Stimulated activated memory B cell treated with anti-CD40 and anti-IgM and Interleukin-4, amounts not matched to agents 10 μg/mL and 1 μg/mL and 100 μg/mL, for 72 hours (primary cell): ENCODE data around the gene ZNRF4.
"Not testable (repeated sequence)": the region's sequence is repeated elsewhere in the genome, so short reads cannot be mapped to it uniquely, and the experiment has no call there.

Experiments used
- ATAC-seq: fragments of 150-1000 bp; cut with Tn5 transposase; 2 replicates; pipeline ENCODE4 v1.10.0; 2021
- H3K27ac Mint-ChIP-seq: one replicate; pipeline ENCODE4 v1.8.0; 2022; ENCODE audit warnings: mild to moderate bottlenecking, mixed read lengths
- H3K27me3 Mint-ChIP-seq: one replicate; pipeline ENCODE4 v1.8.0; 2022; ENCODE audit warnings: mixed read lengths
- H3K36me3 Mint-ChIP-seq: one replicate; pipeline ENCODE4 v1.8.0; 2022; ENCODE audit warnings: mixed read lengths
- H3K4me1 Mint-ChIP-seq: one replicate; pipeline ENCODE4 v1.8.0; 2022; ENCODE audit warnings: mixed read lengths
- H3K4me3 Mint-ChIP-seq: one replicate; pipeline ENCODE4 v1.8.0; 2022; ENCODE audit warnings: mild to moderate bottlenecking, moderate library complexity, mixed read lengths
- H3K9me3 Mint-ChIP-seq: one replicate; pipeline ENCODE4 v1.8.0; 2022; ENCODE audit warnings: mixed read lengths

The ZNRF4 gene, protein sequence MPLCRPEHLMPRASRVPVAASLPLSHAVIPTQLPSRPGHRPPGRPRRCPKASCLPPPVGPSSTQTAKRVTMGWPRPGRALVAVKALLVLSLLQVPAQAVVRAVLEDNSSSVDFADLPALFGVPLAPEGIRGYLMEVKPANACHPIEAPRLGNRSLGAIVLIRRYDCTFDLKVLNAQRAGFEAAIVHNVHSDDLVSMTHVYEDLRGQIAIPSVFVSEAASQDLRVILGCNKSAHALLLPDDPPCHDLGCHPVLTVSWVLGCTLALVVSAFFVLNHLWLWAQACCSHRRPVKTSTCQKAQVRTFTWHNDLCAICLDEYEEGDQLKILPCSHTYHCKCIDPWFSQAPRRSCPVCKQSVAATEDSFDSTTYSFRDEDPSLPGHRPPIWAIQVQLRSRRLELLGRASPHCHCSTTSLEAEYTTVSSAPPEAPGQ

DNA sequence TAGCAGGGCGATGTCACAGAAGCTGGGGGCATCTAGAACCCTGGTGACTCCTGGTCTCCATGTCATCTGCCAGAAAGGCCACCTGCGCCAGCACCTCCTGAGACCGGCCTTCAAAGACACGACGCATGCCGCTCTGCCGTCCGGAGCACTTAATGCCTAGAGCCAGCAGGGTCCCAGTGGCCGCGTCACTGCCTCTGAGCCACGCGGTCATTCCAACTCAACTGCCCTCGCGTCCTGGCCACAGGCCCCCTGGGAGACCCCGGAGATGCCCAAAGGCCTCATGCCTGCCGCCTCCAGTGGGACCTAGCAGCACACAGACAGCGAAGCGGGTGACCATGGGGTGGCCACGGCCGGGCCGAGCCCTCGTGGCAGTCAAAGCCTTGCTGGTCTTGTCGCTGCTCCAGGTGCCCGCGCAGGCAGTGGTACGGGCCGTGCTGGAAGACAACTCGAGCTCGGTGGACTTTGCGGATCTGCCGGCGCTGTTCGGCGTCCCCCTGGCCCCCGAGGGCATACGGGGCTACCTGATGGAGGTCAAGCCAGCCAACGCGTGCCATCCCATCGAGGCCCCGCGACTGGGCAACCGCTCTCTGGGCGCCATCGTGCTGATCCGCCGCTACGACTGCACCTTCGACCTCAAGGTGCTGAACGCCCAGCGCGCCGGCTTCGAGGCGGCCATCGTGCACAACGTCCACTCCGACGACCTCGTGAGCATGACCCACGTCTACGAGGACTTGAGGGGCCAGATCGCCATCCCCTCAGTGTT lies at the start of gene ZNRF4:
Gene ZNRF4, plus strand, starts transcription at position 51 of the 763 bp plus-strand sequence. Its CDS starts 75 bp downstream, at position 126.
- H3K27ac Mint-ChIP-seq: no peak within 1 kb of the TSS
- H3K9me3 Mint-ChIP-seq: peaks cover 9% of the 10 kb centered on the region
- ATAC-seq: no peak
- H3K27me3 Mint-ChIP-seq: peaks cover 20% of the 10 kb centered on the region
- H3K4me1 Mint-ChIP-seq: no peaks in the 10 kb centered on the region
- H3K36me3 Mint-ChIP-seq: no peaks in the 10 kb centered on the region
- H3K4me3 Mint-ChIP-seq: no peak within 1 kb of the TSS

DNA sequence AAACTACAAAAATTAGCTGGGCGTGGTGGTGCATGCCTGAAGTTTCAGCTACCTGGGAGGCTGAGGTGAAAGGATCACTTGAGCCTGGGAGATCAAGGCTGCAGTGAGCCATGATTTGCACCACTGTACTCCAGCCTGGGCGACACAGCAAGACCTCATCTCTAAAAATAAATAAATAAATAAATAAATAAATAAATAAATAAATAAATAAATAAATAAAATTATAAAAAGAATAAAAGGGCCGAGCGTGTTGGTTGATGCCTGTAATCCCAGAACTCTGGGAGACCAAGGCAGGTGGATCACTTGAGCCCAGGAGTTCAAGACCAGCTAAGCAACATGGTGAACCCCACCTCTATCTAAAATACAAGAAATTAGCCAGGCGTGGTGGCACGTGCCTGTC lies 49.0 kb upstream of the ZNRF4 start:
- Mint-ChIP-seq H3K27me3 (peaks cover 20% of the 10 kb centered on the region), H3K9me3 (peaks cover 28% of the 10 kb centered on the region)
- H3K4me3 Mint-ChIP-seq, H3K4me1 Mint-ChIP-seq, H3K27ac Mint-ChIP-seq, ATAC-seq, H3K36me3 Mint-ChIP-seq: not testable (repeated sequence)

DNA sequence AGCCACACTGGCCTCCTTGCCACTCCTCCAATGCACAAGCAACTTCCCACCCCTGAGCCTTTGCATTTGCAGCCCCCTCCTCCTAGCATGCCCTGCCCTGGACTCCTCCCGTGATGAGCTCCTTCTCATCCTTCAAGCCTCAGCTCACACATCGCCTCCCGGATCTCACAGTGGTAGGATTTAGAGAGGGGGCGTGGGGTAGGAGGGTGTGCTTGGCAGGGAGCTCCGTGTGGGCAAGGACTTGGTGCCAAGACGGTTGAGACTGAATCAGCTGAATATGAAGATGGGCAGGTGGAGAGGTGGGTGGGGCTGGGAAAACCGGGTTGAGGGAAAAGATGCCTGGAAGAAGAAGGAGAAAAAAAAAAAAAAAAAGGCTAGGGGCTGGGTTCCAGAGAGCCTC lies 48.4 kb upstream of the ZNRF4 start:
- Mint-ChIP-seq H3K4me1 (no peaks in the 10 kb centered on the region), H3K27ac (no peak overlapping the region), H3K4me3 (no peak overlapping the region), H3K27me3 (peaks cover 20% of the 10 kb centered on the region), H3K9me3 (peaks cover 25% of the 10 kb centered on the region), H3K36me3 (no peaks in the 10 kb centered on the region)
- ATAC-seq: no peak

DNA sequence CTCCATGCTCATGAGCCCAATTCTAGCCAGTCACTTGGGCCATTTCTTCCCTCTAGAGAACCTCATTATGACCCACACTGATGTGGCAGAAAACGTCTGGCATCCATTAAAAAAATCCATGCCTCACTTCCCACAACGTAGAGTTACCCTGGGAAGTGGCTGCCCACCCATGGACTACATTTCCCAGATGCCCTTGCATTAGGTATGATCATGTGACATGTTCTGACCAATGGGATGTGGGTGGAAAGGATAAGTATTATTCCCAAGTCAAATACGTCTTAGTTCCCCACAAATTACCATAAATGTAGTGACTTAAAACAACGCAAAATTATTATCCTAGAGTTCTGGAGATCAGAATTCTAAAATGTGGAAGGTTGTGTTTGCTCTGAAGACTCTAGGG lies 47.9 kb upstream of the ZNRF4 start:
- no peak overlapping the region for H3K4me3 Mint-ChIP-seq
- H3K27me3 Mint-ChIP-seq: peaks cover 20% of the 10 kb centered on the region
- no peak overlapping the region for H3K27ac Mint-ChIP-seq
- H3K4me1 Mint-ChIP-seq: no peaks in the 10 kb centered on the region
- H3K9me3 Mint-ChIP-seq: peaks cover 25% of the 10 kb centered on the region
- no peaks in the 10 kb centered on the region for H3K36me3 Mint-ChIP-seq
- ATAC-seq: no peak

DNA sequence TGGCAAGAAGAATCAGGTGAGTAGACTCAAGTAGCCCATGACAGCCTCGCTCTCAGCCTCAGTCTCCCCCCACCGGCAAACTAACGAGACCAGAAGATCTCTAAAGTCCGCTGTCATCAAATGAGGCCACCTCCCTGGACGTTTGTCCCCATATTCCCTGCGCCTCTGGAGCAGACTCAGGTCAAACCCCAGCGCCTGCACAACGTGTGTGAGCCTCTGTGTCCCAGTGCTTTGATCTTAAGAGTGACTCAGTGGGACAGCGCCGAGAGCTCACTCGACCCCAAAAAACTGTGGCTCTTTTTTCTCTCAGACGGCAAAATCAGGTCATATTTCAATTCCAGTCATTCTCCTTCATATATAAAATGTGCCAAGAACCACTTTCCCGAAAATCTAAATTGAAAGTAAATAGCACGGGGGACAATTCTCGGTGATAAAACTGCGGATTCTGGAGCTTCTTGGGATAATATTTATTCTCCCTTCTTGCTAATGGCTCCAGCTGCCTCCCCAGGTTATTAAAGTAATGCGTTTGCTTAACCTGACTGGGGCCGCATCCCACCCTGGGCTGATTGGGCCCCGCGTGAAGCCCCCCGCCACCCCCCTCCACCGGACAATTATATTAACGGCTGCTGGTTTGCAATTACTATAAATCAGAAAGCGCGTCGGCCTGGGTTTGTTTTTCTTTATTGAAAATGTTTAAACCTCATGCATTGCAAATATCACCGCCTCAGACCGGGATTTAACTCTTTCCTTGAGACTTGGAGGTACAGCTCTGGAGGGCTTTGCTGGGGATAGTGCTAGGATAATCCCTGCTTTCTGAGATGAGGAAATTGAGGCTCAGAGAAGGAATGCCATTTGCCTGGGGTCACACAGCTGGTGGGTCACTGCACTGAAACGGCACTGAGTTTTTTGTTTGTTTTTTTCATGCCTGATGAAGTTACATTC lies 37.5 kb upstream of the ZNRF4 start:
- no peak overlapping the region for H3K4me3 Mint-ChIP-seq
- H3K9me3 Mint-ChIP-seq: no peaks in the 10 kb centered on the region
- H3K27ac Mint-ChIP-seq: no peak overlapping the region
- ATAC-seq: no peak
- H3K36me3 Mint-ChIP-seq: no peaks in the 10 kb centered on the region
- H3K4me1 Mint-ChIP-seq: no peaks in the 10 kb centered on the region
- H3K27me3 Mint-ChIP-seq: peaks cover 49% of the 10 kb centered on the region

DNA sequence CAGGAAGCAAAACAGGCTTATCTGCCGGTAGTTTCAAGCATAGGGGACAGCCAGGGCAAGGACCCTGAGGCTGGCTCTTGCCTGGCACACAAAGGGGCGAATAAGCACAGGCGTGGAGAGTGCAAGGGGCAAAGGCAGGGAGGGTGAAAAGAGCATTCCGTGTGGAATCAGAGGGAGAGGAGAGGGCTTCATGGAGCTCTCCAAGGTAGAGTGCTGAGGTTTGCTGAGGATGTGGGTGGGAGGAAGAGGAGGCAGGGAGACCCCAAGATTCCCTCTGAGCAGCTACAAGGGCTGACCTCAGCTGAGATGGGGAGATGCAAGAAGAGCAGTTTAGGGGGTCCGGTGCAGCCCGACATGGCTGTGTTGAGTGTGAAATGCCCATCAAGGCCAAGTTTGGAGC lies 36.5 kb upstream of the ZNRF4 start:
- peaks cover 3% of the 10 kb centered on the region for H3K36me3 Mint-ChIP-seq
- H3K4me1 Mint-ChIP-seq: no peaks in the 10 kb centered on the region
- peaks cover 53% of the 10 kb centered on the region for H3K27me3 Mint-ChIP-seq
- H3K4me3 Mint-ChIP-seq: no peak overlapping the region
- ATAC-seq: no peak
- H3K9me3 Mint-ChIP-seq: peaks cover 4% of the 10 kb centered on the region
- H3K27ac Mint-ChIP-seq: no peak overlapping the region

DNA sequence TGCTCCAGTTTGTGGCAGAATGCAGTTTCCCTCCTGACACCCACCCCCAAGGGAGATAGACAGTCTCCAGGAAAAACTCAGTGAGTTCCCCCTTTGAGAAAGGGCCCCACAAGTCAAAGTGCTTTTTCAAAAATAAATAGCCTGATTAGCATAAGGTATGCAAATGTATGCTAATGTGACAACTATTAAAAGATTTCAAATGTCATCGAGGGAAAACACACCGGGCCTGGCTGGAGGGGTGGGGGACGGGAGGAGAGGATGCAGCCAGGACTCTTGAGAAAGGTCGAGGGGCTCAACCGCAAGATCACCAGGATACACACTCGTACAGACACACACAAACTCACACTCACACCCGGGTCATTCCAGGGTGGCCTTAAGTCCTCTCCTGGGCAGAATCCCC lies 34.3 kb upstream of the ZNRF4 start:
- no peaks in the 10 kb centered on the region for H3K4me1 Mint-ChIP-seq
- no peak for ATAC-seq
- peaks cover 67% of the 10 kb centered on the region for H3K27me3 Mint-ChIP-seq

DNA sequence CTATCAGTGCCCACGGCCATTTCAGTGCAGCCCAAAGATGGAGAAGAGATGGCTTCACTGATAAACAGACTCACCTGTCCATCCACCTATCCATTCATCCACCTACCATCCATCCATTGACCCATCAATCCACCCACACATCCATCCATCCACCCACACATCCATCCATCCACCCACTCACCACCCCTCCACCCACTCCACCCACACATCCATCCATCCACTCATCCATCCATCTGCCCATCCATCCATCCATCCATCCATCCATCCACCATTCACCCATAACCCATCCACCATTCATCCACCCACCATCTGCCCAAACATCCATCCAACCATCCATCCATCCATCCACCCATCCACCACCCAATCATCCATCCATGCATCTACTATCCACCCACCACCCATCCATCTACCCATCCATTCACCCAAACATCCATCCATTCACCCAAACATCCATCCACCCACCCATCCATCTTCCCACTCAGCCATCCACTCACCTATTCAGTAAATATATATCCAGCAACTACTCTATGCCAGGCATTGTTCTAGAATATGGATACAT lies 31.6 kb upstream of the ZNRF4 start:
- no peak overlapping the region for H3K4me3 Mint-ChIP-seq
- peaks cover 8% of the 10 kb centered on the region for H3K36me3 Mint-ChIP-seq
- H3K27ac Mint-ChIP-seq: no peak overlapping the region
- H3K27me3 Mint-ChIP-seq: peaks cover 63% of the 10 kb centered on the region
- ATAC-seq: no peak
- H3K4me1 Mint-ChIP-seq: no peaks in the 10 kb centered on the region
- H3K9me3 Mint-ChIP-seq: peaks cover 8% of the 10 kb centered on the region

More for the DNA sequence above, 34.3 kb upstream of the ZNRF4 start:
- Mint-ChIP-seq H3K36me3 (peaks cover 8% of the 10 kb centered on the region), H3K27ac (no peak overlapping the region), H3K4me3 (no peak overlapping the region), H3K9me3 (peaks cover 8% of the 10 kb centered on the region)

DNA sequence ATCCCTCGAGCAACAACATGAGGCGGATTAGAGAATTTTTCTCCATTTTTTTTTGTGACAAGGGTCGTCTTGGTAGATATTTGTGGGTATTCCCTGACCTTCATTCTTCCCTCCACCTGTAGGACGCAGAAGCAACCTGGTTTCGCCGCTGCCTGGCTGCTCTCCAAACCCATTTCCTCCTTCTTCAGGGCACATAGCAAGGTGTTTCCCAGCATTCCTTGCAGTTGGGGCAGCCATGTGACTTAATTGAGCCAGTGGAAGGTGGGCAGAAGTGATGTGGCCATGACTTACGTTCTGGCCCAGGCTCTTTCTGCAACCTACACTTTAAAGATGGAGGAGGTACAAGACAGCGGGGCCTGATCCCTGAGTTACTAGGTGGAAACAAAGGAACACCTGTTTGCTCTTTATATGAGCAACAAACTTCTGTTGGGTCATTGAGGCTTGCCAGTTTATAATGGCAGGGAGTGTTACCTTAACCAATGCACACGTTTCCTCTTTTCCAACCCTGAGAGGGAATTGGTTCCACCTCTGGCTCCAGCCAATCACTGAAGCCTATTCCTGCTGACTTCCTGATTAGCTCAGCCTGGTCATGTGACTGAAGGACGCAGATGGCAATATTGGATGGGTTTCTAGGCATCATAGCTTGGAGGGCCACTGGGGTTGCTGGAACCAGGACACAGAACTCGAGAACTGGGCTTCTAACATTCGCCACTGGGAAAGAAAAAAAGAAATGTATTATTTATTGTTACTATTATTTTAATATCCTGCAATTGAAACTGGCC lies 30.8 kb upstream of the ZNRF4 start:
- peaks cover 56% of the 10 kb centered on the region for H3K27me3 Mint-ChIP-seq
- peaks cover 8% of the 10 kb centered on the region for H3K36me3 Mint-ChIP-seq
- H3K4me3 Mint-ChIP-seq: no peak overlapping the region
- H3K9me3 Mint-ChIP-seq: peaks cover 8% of the 10 kb centered on the region
- no peaks in the 10 kb centered on the region for H3K4me1 Mint-ChIP-seq
- ATAC-seq: no peak
- no peak overlapping the region for H3K27ac Mint-ChIP-seq

DNA sequence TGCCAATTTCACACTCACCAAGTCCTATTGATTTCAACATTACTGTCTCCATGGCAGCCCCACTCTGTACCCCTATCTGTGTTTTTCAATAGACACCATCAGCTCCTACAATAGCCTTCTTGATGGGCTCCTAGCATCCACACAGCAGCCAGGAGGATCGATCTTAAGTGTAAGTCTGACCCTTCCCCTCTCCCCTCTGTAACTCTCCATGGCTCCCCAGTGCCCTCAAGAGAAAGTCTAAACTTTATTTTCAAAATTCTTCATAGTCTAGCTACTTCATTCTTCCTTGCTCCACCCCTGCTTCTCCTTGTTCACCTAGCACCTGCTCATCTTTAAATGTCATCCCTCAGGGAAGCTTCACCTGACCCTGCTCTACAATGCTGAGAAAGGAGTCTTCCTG lies 30.0 kb upstream of the ZNRF4 start:
- Mint-ChIP-seq H3K27me3 (peaks cover 48% of the 10 kb centered on the region), H3K4me1 (no peaks in the 10 kb centered on the region), H3K27ac (no peak overlapping the region), H3K4me3 (no peak overlapping the region), H3K9me3 (peaks cover 8% of the 10 kb centered on the region), H3K36me3 (peaks cover 8% of the 10 kb centered on the region)
- no peak for ATAC-seq

DNA sequence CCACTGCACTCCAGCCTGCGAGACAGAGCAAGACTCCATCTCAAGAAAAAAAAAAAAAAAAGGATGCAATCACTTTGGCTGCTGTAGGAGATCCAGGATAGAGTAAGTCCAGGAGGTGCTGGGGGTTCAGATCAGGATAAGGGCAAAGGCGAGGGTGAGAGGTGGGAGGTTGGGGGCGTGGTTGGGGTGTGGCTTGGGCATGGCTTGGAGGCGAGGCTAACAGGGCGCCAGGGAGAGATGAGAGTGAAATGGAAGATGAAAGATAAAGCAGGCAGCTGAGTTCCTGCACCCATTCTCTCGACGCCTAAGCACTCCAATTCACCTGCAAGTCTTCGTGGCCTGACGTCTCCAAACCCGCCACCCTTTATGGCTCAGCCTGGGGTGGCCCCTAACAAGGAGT lies 25.0 kb upstream of the ZNRF4 start:
- Mint-ChIP-seq H3K4me3 (no peak overlapping the region), H3K9me3 (peaks cover 3% of the 10 kb centered on the region), H3K4me1 (no peaks in the 10 kb centered on the region), H3K27me3 (peaks cover 33% of the 10 kb centered on the region), H3K27ac (no peak overlapping the region), H3K36me3 (no peaks in the 10 kb centered on the region)
- no peak for ATAC-seq

DNA sequence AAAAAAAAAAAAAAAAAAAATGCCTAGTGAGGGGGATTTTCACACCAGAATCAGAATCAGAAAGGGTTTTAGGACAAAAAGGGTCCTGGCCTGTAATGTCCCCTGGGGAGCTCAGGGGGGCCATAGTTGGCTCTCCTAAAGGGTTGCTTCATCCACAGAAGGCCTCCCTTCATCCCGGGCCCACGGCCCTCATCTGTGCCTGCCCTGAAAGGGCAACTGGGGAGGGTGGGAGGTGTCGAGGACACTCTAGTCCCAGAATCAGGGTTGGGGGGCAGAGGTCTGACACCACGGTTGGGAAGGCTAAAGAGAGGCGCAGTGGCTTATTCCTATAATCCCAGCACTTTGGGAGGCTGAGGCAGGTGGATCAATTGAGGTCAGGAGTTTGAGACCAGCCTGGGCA lies 22.5 kb upstream of the ZNRF4 start:
- no peak for ATAC-seq
- H3K9me3 Mint-ChIP-seq: peaks cover 7% of the 10 kb centered on the region
- no peaks in the 10 kb centered on the region for H3K36me3 Mint-ChIP-seq
- H3K27me3 Mint-ChIP-seq: peaks cover 26% of the 10 kb centered on the region
- H3K4me3 Mint-ChIP-seq: no peak overlapping the region
- H3K4me1 Mint-ChIP-seq: no peaks in the 10 kb centered on the region
- H3K27ac Mint-ChIP-seq: no peak overlapping the region

DNA sequence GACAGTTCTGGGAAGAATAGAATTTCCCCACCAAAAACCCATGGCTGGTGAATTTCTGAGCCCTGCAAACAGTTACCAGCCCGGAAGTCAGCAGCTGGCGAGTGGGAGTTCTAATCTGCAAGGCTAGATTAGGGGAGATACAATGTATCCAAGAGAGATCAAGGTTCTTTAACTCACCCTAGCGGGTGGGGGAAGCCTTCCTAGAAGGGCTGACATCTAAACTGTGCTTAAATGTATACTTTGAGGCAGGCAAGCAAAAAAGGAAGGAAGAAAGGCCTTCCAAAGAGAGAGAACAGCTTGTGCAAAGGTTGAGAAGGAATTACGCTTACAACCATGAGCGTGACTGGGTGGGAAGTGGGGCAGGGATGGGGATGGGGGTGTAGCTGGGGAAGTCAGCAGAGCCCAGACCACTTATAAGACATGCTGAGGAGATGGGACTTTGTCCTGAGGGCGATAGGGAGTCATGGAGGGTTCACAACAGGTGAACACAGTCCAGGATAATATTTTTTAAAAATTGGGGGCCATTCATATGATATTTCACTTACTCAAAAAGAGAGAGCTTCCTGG lies 20.8 kb upstream of the ZNRF4 start:
- no peaks in the 10 kb centered on the region for H3K36me3 Mint-ChIP-seq
- no peaks in the 10 kb centered on the region for H3K4me1 Mint-ChIP-seq
- peaks cover 7% of the 10 kb centered on the region for H3K9me3 Mint-ChIP-seq
- no peak overlapping the region for H3K4me3 Mint-ChIP-seq
- H3K27me3 Mint-ChIP-seq: peaks cover 30% of the 10 kb centered on the region
- H3K27ac Mint-ChIP-seq: no peak overlapping the region
- no peak for ATAC-seq
